Cardiac fibroblast (primary cell): ENCODE data around the gene DEGS1.
"Not testable (repeated sequence)": the region's sequence is repeated elsewhere in the genome, so short reads cannot be mapped to it uniquely, and the experiment has no call there.

Experiments used
- DNase-seq, 2 donors: peaks; one replicate each; pipeline versions ENCODE4 v3.0.0 to v3.0.0-alpha.2; 2010; ENCODE audit warnings: low read depth in 2 of 2
- H3K4me3 ChIP-seq, 2 donors: replicated peaks in 1 of 2; 1 replicate in 1 of 2; 2 replicates in 1 of 2; pipeline ENCODE4 v1.5.1; 2011; ENCODE audit warnings: low read depth in 2 of 2, low read length in 2 of 2, mild to moderate bottlenecking in 2 of 2, moderate library complexity in 1 of 2
- TF ChIP-seq, protein P1 (sequence below): IDR thresholded peaks from one replicate; pipeline ENCODE4 v1.5.1; 2011; ENCODE audit warnings: low read depth, mild to moderate bottlenecking, low read length, inconsistent platforms

Gene DEGS1

DNA sequence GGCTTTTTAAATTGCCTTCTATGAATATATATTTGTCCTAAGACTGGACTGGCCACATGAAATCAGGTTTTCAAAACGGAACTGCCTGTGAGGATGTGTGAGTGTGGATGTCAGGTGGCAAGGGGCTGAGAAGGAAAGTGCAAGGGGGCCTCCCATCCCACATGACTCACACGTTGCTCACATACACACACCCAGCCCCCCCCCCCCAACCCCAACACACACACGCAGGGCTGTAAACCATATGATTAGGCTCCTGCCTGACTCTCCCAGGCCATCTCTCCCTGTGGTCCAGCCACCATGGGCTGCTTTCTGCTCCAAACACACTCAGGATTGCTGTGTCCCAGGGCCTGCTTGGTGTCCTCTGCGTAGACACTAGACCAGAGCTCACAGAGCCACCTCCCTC, 22.4 kb downstream of the DEGS1 start:
- TF ChIP-seq, protein P1, sequence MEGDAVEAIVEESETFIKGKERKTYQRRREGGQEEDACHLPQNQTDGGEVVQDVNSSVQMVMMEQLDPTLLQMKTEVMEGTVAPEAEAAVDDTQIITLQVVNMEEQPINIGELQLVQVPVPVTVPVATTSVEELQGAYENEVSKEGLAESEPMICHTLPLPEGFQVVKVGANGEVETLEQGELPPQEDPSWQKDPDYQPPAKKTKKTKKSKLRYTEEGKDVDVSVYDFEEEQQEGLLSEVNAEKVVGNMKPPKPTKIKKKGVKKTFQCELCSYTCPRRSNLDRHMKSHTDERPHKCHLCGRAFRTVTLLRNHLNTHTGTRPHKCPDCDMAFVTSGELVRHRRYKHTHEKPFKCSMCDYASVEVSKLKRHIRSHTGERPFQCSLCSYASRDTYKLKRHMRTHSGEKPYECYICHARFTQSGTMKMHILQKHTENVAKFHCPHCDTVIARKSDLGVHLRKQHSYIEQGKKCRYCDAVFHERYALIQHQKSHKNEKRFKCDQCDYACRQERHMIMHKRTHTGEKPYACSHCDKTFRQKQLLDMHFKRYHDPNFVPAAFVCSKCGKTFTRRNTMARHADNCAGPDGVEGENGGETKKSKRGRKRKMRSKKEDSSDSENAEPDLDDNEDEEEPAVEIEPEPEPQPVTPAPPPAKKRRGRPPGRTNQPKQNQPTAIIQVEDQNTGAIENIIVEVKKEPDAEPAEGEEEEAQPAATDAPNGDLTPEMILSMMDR: no peak
- peak; percentile 60 to 83 for DNase-seq
- no peak overlapping the region for H3K4me3 ChIP-seq

DNA sequence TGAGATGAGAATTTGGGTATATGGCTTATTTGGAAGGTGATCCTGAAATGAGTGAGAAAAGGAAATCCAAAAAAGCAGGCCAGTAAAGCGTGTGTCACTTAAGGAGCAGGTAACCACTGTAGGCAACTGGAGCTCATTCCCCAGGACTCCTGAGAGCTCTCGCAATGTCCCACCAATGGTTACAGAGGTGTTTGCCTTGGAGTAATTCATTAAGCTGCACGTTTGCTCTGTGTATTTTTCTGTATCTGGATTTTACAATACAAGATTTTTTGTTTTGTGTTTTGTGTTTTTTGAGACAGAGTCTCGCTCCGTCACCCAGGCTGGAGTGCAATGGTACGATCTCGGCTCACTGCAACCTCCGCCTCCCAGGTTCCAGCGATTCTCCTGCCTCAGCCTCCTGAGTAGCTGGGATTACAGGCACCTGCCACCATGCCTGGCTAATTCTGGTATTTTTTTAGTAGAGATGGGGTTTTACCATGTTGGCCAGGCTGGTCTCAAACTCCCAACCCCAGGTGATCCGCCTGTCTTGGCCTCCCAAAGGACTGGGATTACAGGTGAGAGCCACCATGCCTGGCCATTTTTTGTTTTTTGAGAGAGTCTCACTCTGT, 23.0 kb downstream of the DEGS1 start:
- not testable (repeated sequence) for H3K4me3 ChIP-seq

DNA sequence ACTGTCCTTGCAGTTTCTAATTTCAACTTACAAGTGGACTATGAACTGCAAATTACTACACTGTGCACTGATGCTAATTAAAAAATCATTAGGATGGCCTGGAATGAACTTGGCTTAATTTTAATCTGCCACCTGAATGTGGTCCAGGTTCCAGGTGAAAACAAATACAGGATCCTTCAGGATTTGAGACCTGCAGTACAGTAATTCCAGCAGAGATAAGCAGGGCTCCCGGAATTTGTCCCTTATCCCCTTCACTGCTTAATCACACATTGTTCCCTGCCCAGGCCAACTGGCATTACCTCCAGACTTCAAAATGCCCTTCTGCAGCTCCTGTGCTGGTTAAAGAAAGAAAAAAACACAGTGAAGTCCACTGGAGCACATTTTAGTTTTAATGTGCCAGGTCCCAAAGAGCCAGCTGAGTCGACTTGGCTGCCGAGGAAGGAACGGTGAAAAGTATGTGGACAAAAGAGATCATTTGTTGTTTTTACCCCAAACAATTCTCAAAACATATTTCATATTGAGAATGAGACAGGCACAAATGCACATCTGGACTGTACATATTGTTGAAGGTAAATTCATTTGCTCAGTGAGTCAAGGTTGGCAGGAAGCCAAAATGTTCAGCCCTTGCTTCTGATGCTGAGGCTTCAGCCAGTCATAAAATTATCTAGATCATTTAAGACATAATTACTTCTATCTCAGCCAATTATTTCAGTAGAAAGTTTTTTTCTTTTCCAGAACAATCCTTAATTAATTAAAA, 28.3 kb downstream of the DEGS1 start:
- TF ChIP-seq, protein P1: no peak
- no peak overlapping the region for H3K4me3 ChIP-seq
- peak; percentile 69 to 93 for DNase-seq

More for the DNA sequence above, 23.0 kb downstream of the DEGS1 start:
- not testable (repeated sequence) for DNase-seq

DNA sequence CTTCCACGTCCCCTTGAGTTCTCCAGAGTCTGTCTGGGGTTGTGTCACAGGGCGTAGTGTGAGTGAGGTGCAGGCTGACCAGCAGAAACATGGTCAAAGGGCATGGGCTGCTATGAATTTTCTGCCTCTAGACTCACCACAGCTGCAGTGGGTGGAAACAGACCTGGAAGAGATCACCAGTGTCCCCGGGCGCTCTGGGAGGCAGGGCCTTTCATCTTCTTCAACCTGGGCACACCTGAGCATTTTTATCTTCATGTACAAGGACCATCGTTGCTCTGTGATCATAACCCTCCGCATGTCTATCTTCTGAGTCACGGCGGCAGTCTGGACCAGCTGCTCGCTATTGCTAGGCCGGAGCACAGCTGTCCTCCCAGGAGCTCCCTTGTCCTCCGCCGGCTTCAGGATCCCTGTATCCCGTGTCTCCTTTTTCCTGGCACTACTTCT, 29.6 kb downstream of the DEGS1 start:
- no peak overlapping the region for H3K4me3 ChIP-seq
- DNase-seq: peak in 1 of 2 donors; percentile 42
- TF ChIP-seq, protein P1: no peak

DNA sequence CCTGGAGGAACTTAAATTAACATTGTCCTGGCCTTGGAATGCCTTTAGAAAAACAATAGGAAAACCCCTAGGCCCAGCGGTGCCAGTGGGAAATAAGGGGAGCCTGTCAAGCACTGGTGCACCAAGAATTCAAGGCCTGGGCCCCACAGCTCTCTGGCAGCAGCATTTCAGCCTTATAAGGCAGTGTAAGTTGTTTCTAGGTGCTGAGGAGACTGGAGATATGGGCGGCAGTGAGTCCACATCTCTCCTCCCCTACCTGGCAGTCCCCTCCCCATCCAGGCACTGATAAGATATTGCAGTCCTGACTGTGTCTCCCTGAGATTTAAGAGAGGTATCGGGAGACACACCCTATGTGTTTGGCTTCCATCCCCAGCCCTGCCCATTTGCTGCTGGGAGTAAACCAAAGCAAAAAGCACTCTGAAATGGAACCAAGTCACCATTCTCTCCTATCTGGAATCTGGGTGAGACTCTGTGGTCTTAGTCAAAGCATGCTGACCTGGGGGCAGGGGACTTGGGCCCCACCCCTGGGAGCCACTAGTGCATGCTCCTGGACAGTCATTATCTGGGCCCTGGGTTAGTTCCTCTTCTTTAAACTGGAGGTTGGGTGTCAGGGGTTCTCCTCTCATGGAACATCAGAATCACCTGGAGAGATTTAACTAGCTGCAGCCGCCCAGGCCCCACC, 30.5 kb downstream of the DEGS1 start:
- DNase-seq: no peak
- H3K4me3 ChIP-seq: no peak overlapping the region
- TF ChIP-seq, protein P1: no peak

DNA sequence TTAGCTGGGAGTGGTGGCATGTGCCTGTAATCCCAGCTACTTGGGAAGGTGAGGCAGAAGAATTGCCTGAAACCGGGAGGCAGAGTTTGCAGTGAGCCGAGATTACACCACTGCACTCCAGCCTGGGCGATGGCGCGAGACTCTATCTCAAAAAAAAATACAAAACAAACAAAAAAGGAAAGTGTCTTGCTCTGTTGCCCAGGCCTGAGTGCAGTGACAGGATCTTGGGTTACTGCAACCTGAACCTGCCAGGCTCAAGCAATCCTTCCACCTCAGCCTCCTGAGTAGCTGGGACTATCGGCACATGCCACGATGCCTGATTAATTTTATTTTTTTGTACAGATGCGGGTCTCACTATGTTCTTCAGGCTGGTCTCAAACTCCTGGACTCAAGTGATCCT, 33.3 kb downstream of the DEGS1 start:
- TF ChIP-seq, protein P1: no peak
- no peak for DNase-seq

More for the DNA sequence above, 33.3 kb downstream of the DEGS1 start:
- no peak overlapping the region for H3K4me3 ChIP-seq
